Measurements from ENCODE around the gene CAPN3. TPM values are rescaled to one million over a fixed set of nuclear protein-coding genes. Genes with fewer than 3 reads are reported as not detected.
"Not testable (repeated sequence)": the region's sequence is repeated elsewhere in the genome, so short reads cannot be mapped to it uniquely, and the experiment has no call there.

Gene CAPN3
- total RNA-seq, result 2.6 TPM
- long read RNA-seq, partial matches to known transcripts, result 0 of 2 reads
- long read RNA-seq, other reads (novel, unspliced or antisense), result 2 of 2 reads

- DNase-seq (no peak), ATAC-seq (ENCODE audit: poor library complexity) (peak; percentile 82)
- intact Hi-C loops (cut with DNase I), result no loop called here
Measured at GRCh38 chr15:42359249-42359648, at the start of gene CAPN3. CAPN3 (plus strand) TSS chr15:42359501; CDS start chr15:42359806, 305 bp downstream.

- intact Hi-C loops (cut with DNase I), result no loop called here
- no peak for ATAC-seq (ENCODE audit: poor library complexity)
- no peak for DNase-seq
Measured at GRCh38 chr15:42313463-42313862, 45.8 kb upstream of the CAPN3 start.

GRCh38 chr15:42314818-42315217, 44.5 kb upstream of the CAPN3 start:
- DNase-seq (no peak), ATAC-seq (ENCODE audit: poor library complexity) (no peak)
- intact Hi-C loops (cut with DNase I), result no loop called here

- DNase-seq, result no peak
- intact Hi-C loops (cut with DNase I), result no loop called here
- no peak for ATAC-seq (ENCODE audit: poor library complexity)
Measured at GRCh38 chr15:42315521-42315920, 43.8 kb upstream of the CAPN3 start.

GRCh38 chr15:42316282-42316805, 43.0 kb upstream of the CAPN3 start:
- ATAC-seq (ENCODE audit: poor library complexity); intact Hi-C loops (cut with DNase I): not testable (repeated sequence)

GRCh38 chr15:42319206-42319605, 40.1 kb upstream of the CAPN3 start:
- no peak for DNase-seq
- no peak for ATAC-seq (ENCODE audit: poor library complexity)
- intact Hi-C loops (cut with DNase I), result no loop called here

More at GRCh38 chr15:42316282-42316805, 43.0 kb upstream of the CAPN3 start:
- not testable (repeated sequence) for DNase-seq

- ATAC-seq (ENCODE audit: poor library complexity), result no peak
- intact Hi-C loops (cut with DNase I), result no loop called here
Measured at GRCh38 chr15:42324308-42324707, 35.0 kb upstream of the CAPN3 start.

GRCh38 chr15:42329161-42329560, 30.1 kb upstream of the CAPN3 start:
- intact Hi-C loops (cut with DNase I), result no loop called here
- no peak for DNase-seq
- no peak for ATAC-seq (ENCODE audit: poor library complexity)

More at GRCh38 chr15:42324308-42324707, 35.0 kb upstream of the CAPN3 start:
- no peak for DNase-seq

- no peak for DNase-seq
- no peak for ATAC-seq (ENCODE audit: poor library complexity)
- intact Hi-C loops (cut with DNase I), result no loop called here
Measured at GRCh38 chr15:42329992-42330391, 29.3 kb upstream of the CAPN3 start.

- DNase-seq, result no peak
Measured at GRCh38 chr15:42331235-42331634, 28.1 kb upstream of the CAPN3 start.

GRCh38 chr15:42332331-42332730, 27.0 kb upstream of the CAPN3 start:
- intact Hi-C loops (cut with DNase I), result no loop called here
- ATAC-seq (ENCODE audit: poor library complexity) (no peak), DNase-seq (no peak)

More at GRCh38 chr15:42331235-42331634, 28.1 kb upstream of the CAPN3 start:
- intact Hi-C loops (cut with DNase I), result no loop called here
- ATAC-seq (ENCODE audit: poor library complexity), result peak; percentile 96

- no peak for DNase-seq
- ATAC-seq (ENCODE audit: poor library complexity), result no peak
- intact Hi-C loops (cut with DNase I), result no loop called here
Measured at GRCh38 chr15:42335074-42335473, 24.2 kb upstream of the CAPN3 start.

GRCh38 chr15:42336650-42337049, 22.7 kb upstream of the CAPN3 start:
- intact Hi-C loops (cut with DNase I); ATAC-seq (ENCODE audit: poor library complexity); DNase-seq: not testable (repeated sequence)

- ATAC-seq (ENCODE audit: poor library complexity); DNase-seq; intact Hi-C loops (cut with DNase I): not testable (repeated sequence)
Measured at GRCh38 chr15:42337104-42337503, 22.2 kb upstream of the CAPN3 start.

- intact Hi-C loops (cut with DNase I), result no loop called here
- ATAC-seq (ENCODE audit: poor library complexity) (no peak), DNase-seq (no peak)
Measured at GRCh38 chr15:42338500-42338899, 20.8 kb upstream of the CAPN3 start.

GRCh38 chr15:42343596-42344232, 15.6 kb upstream of the CAPN3 start:
- no peak for DNase-seq
- ATAC-seq (ENCODE audit: poor library complexity), result no peak
- intact Hi-C loops (cut with DNase I), result no loop called here

- ATAC-seq (ENCODE audit: poor library complexity) (peak; percentile 61), DNase-seq (no peak)
- intact Hi-C loops (cut with DNase I), result no loop called here
Measured at GRCh38 chr15:42344763-42345162, 14.5 kb upstream of the CAPN3 start.

GRCh38 chr15:42345504-42345903, 13.8 kb upstream of the CAPN3 start:
- ATAC-seq (ENCODE audit: poor library complexity) (no peak), DNase-seq (no peak)
- intact Hi-C loops (cut with DNase I), result no loop called here

- intact Hi-C loops (cut with DNase I), result no loop called here
- ATAC-seq (ENCODE audit: poor library complexity) (no peak), DNase-seq (no peak)
Measured at GRCh38 chr15:42348083-42348482, 11.2 kb upstream of the CAPN3 start.

- no peak for ATAC-seq (ENCODE audit: poor library complexity)
- intact Hi-C loops (cut with DNase I), result no loop called here
Measured at GRCh38 chr15:42349186-42349585, 10.1 kb upstream of the CAPN3 start.

More at GRCh38 chr15:42349186-42349585, 10.1 kb upstream of the CAPN3 start:
- no peak for DNase-seq
